HFFc6 (cell line): ENCODE data around the gene BABAM2. TPM values are rescaled to one million over a fixed set of nuclear protein-coding genes. Genes with fewer than 3 reads are reported as not detected.

Experiments used
- microRNA-seq: library from miRNA; unstranded; fragments of <30 nt; microRNA quantifications from one replicate; pipeline ENCODE4, GENCODE V29; 2019
- total RNA-seq, 6 experiments: library from RNA; stranded (reverse); fragmentation: NEBNext Ultra II Directional; extraction: Animal tissue kit (Norgen Biotek cat#: 25700); gene quantifications; 2 replicates in 1 of 6; 3 replicates in 5 of 6; pipeline ENCODE4 v1.2.3, GENCODE V29; 2021

BABAM2 gene
- total RNA-seq, 6 experiments from 2014 or later, result 30.8 to 46.6 (median 41.2) TPM

Small RNA genes within 50 kb of the gene (microRNA-seq; reads per million reads assigned to microRNA genes)
- gene MIR4263, result not detected

Other genes with a start within 250 kb of the BABAM2 start
- 10 to 100 TPM; 22.7 to 26.4 (median 24.2) TPM for gene SUPT7L, start 227.1 kb upstream of the BABAM2 start, total RNA-seq
- gene SLC4A1AP, start 226.8 kb upstream of the BABAM2 start, total RNA-seq, result 10 to 100 TPM; 23.0 to 27.1 (median 24.5) TPM
- gene MRPL33, start 119.0 kb upstream of the BABAM2 start, total RNA-seq, result 100 to 1,000 TPM; 106 to 151 (median 128) TPM
- gene RBKS, start 342 bp upstream of the BABAM2 start, total RNA-seq, result 1 to 10 TPM; 1.8 to 3.1 (median 2.7) TPM